NCI-H1436 treated with DMSO at 0.1 percent for 48 hours (cell line): ENCODE measurements around the gene MKNK2.

Source experiments
- DNase-seq: peaks from one replicate; lab custom pipeline; 2025; lab: John Stamatoyannopoulos, UW

The MKNK2 gene

GRCh38 chr19:2027361-2027760 lies 23.7 kb downstream of the MKNK2 start:
- no peak for DNase-seq

- DNase-seq = no peak
These were observed 24.3 kb downstream of the MKNK2 start for GRCh38 chr19:2026770-2027169.

GRCh38 chr19:2022289-2022688 lies 28.8 kb downstream of the MKNK2 start:
- no peak for DNase-seq

GRCh38 chr19:2021453-2022140 lies 29.4 kb downstream of the MKNK2 start:
- no peak for DNase-seq

- no peak for DNase-seq
These were observed 32.3 kb downstream of the MKNK2 start for GRCh38 chr19:2018752-2019151.

GRCh38 chr19:2016041-2016807 lies 34.8 kb downstream of the MKNK2 start:
- peak; percentile 43 for DNase-seq

GRCh38 chr19:2015608-2015950 lies 35.5 kb downstream of the MKNK2 start, which contains the start of gene BTBD2:
Gene BTBD2, minus strand, starts transcription at chr19:2015714. Its CDS starts 11 bp downstream, at chr19:2015703.
- no peak for DNase-seq

GRCh38 chr19:2014731-2015607 lies 36.1 kb downstream of the MKNK2 start:
- DNase-seq = no peak

GRCh38 chr19:2014131-2014571 lies 36.9 kb downstream of the MKNK2 start:
- no peak for DNase-seq

- no peak for DNase-seq
These were observed 37.4 kb downstream of the MKNK2 start for GRCh38 chr19:2013683-2013961.

GRCh38 chr19:2012941-2013682 lies 37.9 kb downstream of the MKNK2 start:
- no peak for DNase-seq

- no peak for DNase-seq
These were observed 39.9 kb downstream of the MKNK2 start for GRCh38 chr19:2011169-2011568.

GRCh38 chr19:2010135-2010668 lies 40.8 kb downstream of the MKNK2 start:
- DNase-seq = no peak

- no peak for DNase-seq
These were observed 47.2 kb downstream of the MKNK2 start for GRCh38 chr19:2003874-2004273.

GRCh38 chr19:1999856-2000515 lies 51.1 kb downstream of the MKNK2 start:
- no peak for DNase-seq

- DNase-seq = no peak
These were observed 52.0 kb downstream of the MKNK2 start for GRCh38 chr19:1998712-1999708.

- no peak for DNase-seq
These were observed 53.5 kb downstream of the MKNK2 start for GRCh38 chr19:1997353-1998233.

GRCh38 chr19:1992759-1993260 lies 58.2 kb downstream of the MKNK2 start:
- DNase-seq = no peak
